GM23338 (cell line): ENCODE results near the gene TXNRD1. TPM values are rescaled to one million over a fixed set of nuclear protein-coding genes. Genes with fewer than 3 reads are reported as not detected.
A peak's percentile ranks its signal among the peaks of the same experiment; 100 is the strongest.

Experiments used
- ATAC-seq: fragments of 200-7000 bp; cut with Tn5 transposase; 3 replicates; pipeline ENCODE4 v1.9.1; 2020
- DNase-seq: peaks from one replicate; pipeline ENCODE4 v3.0.0-alpha.2; 2015; ENCODE audit warnings: low spot score
- H2AFZ ChIP-seq: fragments of 200-600 bp; sonication (generic); 2 replicates; pipeline ENCODE4 v1.8.0; 2016; ENCODE audit warnings: antibody characterized with exemption, mild to moderate bottlenecking, moderate library complexity
- H3F3A ChIP-seq: fragments of 200-600 bp; sonication (generic); replicated peaks from 2 replicates; pipeline ENCODE4 v1.8.0; 2017; ENCODE audit warnings: antibody characterized with exemption, mixed run types, low read depth
- H3K27ac ChIP-seq: fragments of 200-600 bp; sonication (generic); 2 replicates; pipeline ENCODE4 v1.6.1; 2016; ENCODE audit warnings: low read depth
- H3K27me3 ChIP-seq: fragments of 200-600 bp; sonication (generic); 2 replicates; pipeline ENCODE4 v1.8.0; 2016; ENCODE audit warnings: mild to moderate bottlenecking, mixed run types, moderate library complexity; ENCODE audit not compliant: insufficient read depth
- H3K36me3 ChIP-seq: fragments of 200-600 bp; sonication (generic); 2 replicates; pipeline ENCODE4 v1.8.0; 2016; ENCODE audit warnings: mild to moderate bottlenecking; ENCODE audit not compliant: insufficient read depth
- H3K4me1 ChIP-seq: fragments of 200-600 bp; sonication (generic); 2 replicates; pipeline ENCODE4 v1.8.0; 2016; ENCODE audit warnings: mild to moderate bottlenecking, moderate library complexity; ENCODE audit not compliant: insufficient read depth
- H3K4me2 ChIP-seq: fragments of 200-600 bp; sonication (generic); 2 replicates; pipeline ENCODE4 v1.7.1; 2017; ENCODE audit warnings: mixed run types
- H3K4me3 ChIP-seq: fragments of 200-600 bp; sonication (generic); 2 replicates; pipeline ENCODE4 v1.6.1; 2016; ENCODE audit warnings: mixed run types
- H3K79me2 ChIP-seq: fragments of 200-600 bp; sonication (generic); replicated peaks from 2 replicates; pipeline ENCODE4 v1.8.0; 2017; ENCODE audit warnings: mild to moderate bottlenecking; ENCODE audit not compliant: insufficient read depth
- H3K9me2 ChIP-seq: fragments of 200-600 bp; sonication (generic); 2 replicates; pipeline ENCODE4 v1.8.0; 2017; ENCODE audit not compliant: insufficient read depth
- H4K20me1 ChIP-seq: fragments of 200-600 bp; sonication (generic); replicated peaks from 2 replicates; pipeline ENCODE4 v1.8.0; 2017; ENCODE audit warnings: mild to moderate bottlenecking; ENCODE audit not compliant: insufficient read depth
- H3K27ac Mint-ChIP-seq: 2 replicates; pipeline ENCODE4 v1.8.0; 2020; ENCODE audit warnings: inconsistent platforms, mild to moderate bottlenecking, moderate library complexity, mixed read lengths
- H3K27me3 Mint-ChIP-seq: 3 replicates; pipeline ENCODE4 v1.8.0; 2022; ENCODE audit warnings: low read depth, mild to moderate bottlenecking, moderate library complexity, mixed read lengths, inconsistent platforms; ENCODE audit not compliant: insufficient read depth, poor library complexity
- H3K36me3 Mint-ChIP-seq: 3 replicates; pipeline ENCODE4 v1.8.0; 2021; ENCODE audit warnings: low read depth, mild to moderate bottlenecking, inconsistent platforms, moderate library complexity, mixed read lengths
- H3K4me1 Mint-ChIP-seq: 3 replicates; pipeline ENCODE4 v1.8.0; 2020; ENCODE audit warnings: mild to moderate bottlenecking, inconsistent platforms, mixed read lengths
- H3K4me3 Mint-ChIP-seq: 3 replicates; pipeline ENCODE4 v1.8.0; 2021; ENCODE audit warnings: moderate library complexity, mild to moderate bottlenecking, inconsistent platforms, mixed read lengths
- H3K9me3 Mint-ChIP-seq: 3 replicates; pipeline ENCODE4 v1.8.0; 2020; ENCODE audit warnings: moderate library complexity, mild to moderate bottlenecking, inconsistent platforms, mixed read lengths
- CREB1 ChIP-seq: fragments of 250-450 bp; sonication (Bioruptor Pico); IDR thresholded peaks from 2 replicates; pipeline ENCODE4 v1.5.0; 2020; ENCODE audit warnings: low read depth, mild to moderate bottlenecking, moderate library complexity
- CTCF ChIP-seq, 2 experiments: fragments of 200-600 bp in 1 of 2; sonication (generic) in 1 of 2; conservative IDR thresholded peaks; 2 replicates each; pipeline versions ENCODE4 v1.5.1 to v1.6.1; 2016 to 2017; ENCODE audit warnings: antibody characterized with exemption in 2 of 2, low read depth in 2 of 2, mild to moderate bottlenecking in 2 of 2, moderate library complexity in 1 of 2
- ETS1 ChIP-seq: IDR thresholded peaks from 2 replicates; pipeline ENCODE4 v1.6.1; 2016; ENCODE audit warnings: antibody characterized with exemption
- EZH2phosphoT487 ChIP-seq: fragments of 200-600 bp; sonication (generic); IDR thresholded peaks from one replicate; pipeline ENCODE4 v1.8.1; 2018; ENCODE audit warnings: antibody characterized with exemption; ENCODE audit not compliant: unreplicated experiment
- POLR2AphosphoS5 ChIP-seq: IDR thresholded peaks from 2 replicates; pipeline ENCODE4 v1.6.1; 2016; ENCODE audit warnings: antibody characterized with exemption, low read depth
- ZNF462 ChIP-seq: fragments of 250-450 bp; sonication (Bioruptor Pico); IDR thresholded peaks from 2 replicates; pipeline ENCODE4 v1.5.0; 2020; ENCODE audit warnings: mild to moderate bottlenecking, moderate library complexity
- polyA plus RNA-seq: library from polyadenylated mRNA; unstranded; fragments of >200 nt; fragmentation: Nextera tagmentation; extraction: Ambion mirVana; gene quantifications from 2 replicates; pipeline ENCODE4 v1.2.1, GENCODE V29; 2016
- total RNA-seq: library from RNA; depleted of rRNA; stranded (reverse); fragments of >200 nt; shearing (Covaris generic); gene quantifications from 2 replicates; pipeline ENCODE4 v1.2.3, GENCODE V29; 2014

The TXNRD1 gene
- total and polyA plus RNA-seq, 2 experiments from 2014 or later = 115 to 127 TPM

GRCh38 chr12:104201238-104202001 is 14.2 kb upstream of the TXNRD1 start:
- Mint-ChIP-seq H3K27me3 (no peaks in the 10 kb centered on the region), H3K27ac (no peak overlapping the region), H3K36me3 (peaks cover 11% of the 10 kb centered on the region), H3K4me3 (no peak overlapping the region), H3K9me3 (peaks cover 15% of the 10 kb centered on the region), H3K4me1 (peaks cover 6% of the 10 kb centered on the region; the same call in 1 of the 3 replicates)
- H3K4me2 ChIP-seq = no peak overlapping the region
- H3K27ac ChIP-seq = no peak overlapping the region
- DNase-seq = peak; percentile 86
- no peaks in the 10 kb centered on the region for H4K20me1 ChIP-seq
- ATAC-seq = peak; percentile 97
- H3K9me2 ChIP-seq = no peaks in the 10 kb centered on the region
- TF ChIP-seq CTCF (conservative IDR thresholded peaks at IDR 0.05; ENCODE audit: low read depth in 2 of 2) (peak; percentile 96 to 98), POLR2AphosphoS5 (no peak)
- no peaks in the 10 kb centered on the region for H3K36me3 ChIP-seq
- H3K27me3 ChIP-seq = no peaks in the 10 kb centered on the region
- H3K79me2 ChIP-seq = no peaks in the 10 kb centered on the region
- H2AFZ ChIP-seq = peak overlapping the region; percentile 9; the same call in 1 of the 2 replicates
- peaks cover 5% of the 10 kb centered on the region; the same call in 1 of the 2 replicates for H3K4me1 ChIP-seq
- no peak overlapping the region for H3K4me3 ChIP-seq
- H3F3A ChIP-seq = no peaks in the 10 kb centered on the region

GRCh38 chr12:104204690-104205480 is 10.7 kb upstream of the TXNRD1 start:
- H3F3A ChIP-seq = no peaks in the 10 kb centered on the region
- Mint-ChIP-seq H3K4me1 (peaks cover 6% of the 10 kb centered on the region; the same call in 1 of the 3 replicates), H3K27me3 (no peaks in the 10 kb centered on the region), H3K4me3 (no peak overlapping the region), H3K36me3 (peaks cover 10% of the 10 kb centered on the region), H3K27ac (no peak overlapping the region), H3K9me3 (peaks cover 14% of the 10 kb centered on the region)
- no peaks in the 10 kb centered on the region for H3K79me2 ChIP-seq
- H3K4me3 ChIP-seq = no peak overlapping the region
- no peaks in the 10 kb centered on the region for H4K20me1 ChIP-seq
- ATAC-seq (peak; percentile 20; the same call in 1 of the 3 replicates), DNase-seq (no peak)
- no peaks in the 10 kb centered on the region for H3K27me3 ChIP-seq
- no peaks in the 10 kb centered on the region for H3K9me2 ChIP-seq
- H3K36me3 ChIP-seq = no peaks in the 10 kb centered on the region
- no peak overlapping the region for H3K27ac ChIP-seq
- peak overlapping the region; percentile 91 for H2AFZ ChIP-seq
- peaks cover 5% of the 10 kb centered on the region; the same call in 1 of the 2 replicates for H3K4me1 ChIP-seq
- H3K4me2 ChIP-seq = no peak overlapping the region
- TF ChIP-seq ETS1 (no peak), EZH2phosphoT487 (no peak), CTCF (conservative IDR thresholded peaks at IDR 0.05; ENCODE audit: low read depth in 2 of 2) (no peak), ZNF462 (CRISPR knock-in tag) (no peak), POLR2AphosphoS5 (no peak), CREB1 (CRISPR knock-in tag) (no peak)
